K562 (cell line): ENCODE results near the gene ABHD5. TPM values are rescaled to one million over a fixed set of nuclear protein-coding genes. Genes with fewer than 3 reads are reported as not detected.

Experiments
- ATAC-seq: fragments of 200-7000 bp; cut with Tn5 transposase; 3 replicates; pipeline ENCODE4 v1.9.1; 2020; ENCODE audit warnings: moderate library complexity
- BruUV-seq: library from RNA; stranded (reverse); fragments of 400-500 nt; replicated peaks from 2 replicates; lab custom pipeline; 2021; lab: Mats Ljungman, UMichigan
- CTCF ChIA-PET: fragments of 300-600 bp; formaldehyde crosslinking; extraction: SDS; loops from one replicate; lab custom pipeline; 2021; ENCODE audit warnings: low intra/inter-chr PET ratio; lab: Yijun Ruan, JAX
- POLR2A ChIA-PET: fragments of 300-600, 350-650 bp; sonication (Branson Sonifier 250); formaldehyde crosslinking; extraction: SDS; loops from one replicate; lab custom pipeline; 2021; ENCODE audit warnings: antibody characterized with exemption, inconsistent platforms; lab: Yijun Ruan, JAX
- DNase-seq, 4 experiments: peaks; one replicate each; pipeline versions ENCODE4 v3.0.0 to v3.0.0-alpha.2; 2011 to 2018; ENCODE audit warnings: low spot score in 3 of 4, mixed read lengths in 3 of 4; ENCODE audit errors: extremely low read depth in 1 of 4
- FAIRE-seq: peaks from 2 replicates; lab custom pipeline; 2011; peaks lifted over from hg19 to GRCh38; lab: Jason Lieb, UNC
- H2AFZ ChIP-seq: 2 replicates; pipeline ENCODE4 v1.6.0; 2011; ENCODE audit warnings: low read depth, low read length, control low read depth, inconsistent platforms
- H3K27ac ChIP-seq: fragments of 200-600 bp; 3 replicates; pipeline ENCODE4 v1.8.0; 2011; ENCODE audit warnings: low read depth, mild to moderate bottlenecking, control low read depth, inconsistent platforms, low read length, moderate library complexity, mixed read lengths; ENCODE audit errors: extremely low read depth
- H3K27me3 ChIP-seq, 2 experiments: fragments of 300-600 bp in 1 of 2; 2 replicates in 1 of 2; 3 replicates in 1 of 2; pipeline versions ENCODE4 v1.6.0 to v1.8.0; 2011; ENCODE audit warnings: inconsistent platforms in 2 of 2, low read length in 2 of 2, mild to moderate bottlenecking in 1 of 2, mixed read lengths in 1 of 2, moderate library complexity in 1 of 2; ENCODE audit not compliant: control insufficient read depth in 2 of 2, insufficient read depth in 2 of 2
- H3K36me3 ChIP-seq: fragments of 300-600 bp; 3 replicates; pipeline ENCODE4 v1.8.0; 2011; ENCODE audit warnings: mild to moderate bottlenecking, low read length, inconsistent platforms; ENCODE audit not compliant: control insufficient read depth, insufficient read depth
- H3K4me1 ChIP-seq, 2 experiments: fragments of 200-600 bp in 1 of 2; replicated peaks in 1 of 2; 2 replicates in 1 of 2; 3 replicates in 1 of 2; pipeline versions ENCODE4 v1.5.1 to v1.8.0; 2011; ENCODE audit warnings: inconsistent platforms in 2 of 2, low read length in 2 of 2, mild to moderate bottlenecking in 1 of 2, mixed read lengths in 1 of 2, moderate library complexity in 1 of 2; ENCODE audit not compliant: control insufficient read depth in 2 of 2, insufficient read depth in 2 of 2
- H3K4me2 ChIP-seq: 2 replicates; pipeline ENCODE4 v1.6.1; 2011; ENCODE audit warnings: low read length, control low read depth, inconsistent platforms, mixed read lengths; ENCODE audit not compliant: insufficient read depth
- H3K4me3 ChIP-seq: fragments of 200-600 bp; sonication (generic), shearing (Covaris generic); 2 replicates; pipeline ENCODE4 v1.5.1; 2016; ENCODE audit warnings: control low read depth, inconsistent platforms
- H3K79me2 ChIP-seq: fragments of 200-600 bp; 3 replicates; pipeline ENCODE4 v1.8.0; 2011; ENCODE audit warnings: low read length, inconsistent platforms; ENCODE audit not compliant: control insufficient read depth, insufficient read depth
- H3K9ac ChIP-seq, 2 experiments: 2 replicates each; pipeline versions ENCODE4 v1.6.0 to v1.6.1; 2011; ENCODE audit warnings: low read depth in 2 of 2, low read length in 2 of 2, control low read depth in 1 of 2, inconsistent platforms in 1 of 2, mild to moderate bottlenecking in 1 of 2, mixed read lengths in 1 of 2; ENCODE audit not compliant: insufficient read depth in 1 of 2
- H3K9me1 ChIP-seq: one replicate; pipeline ENCODE4 v1.6.0; 2011; ENCODE audit warnings: inconsistent platforms, mild to moderate bottlenecking, low read length, moderate library complexity; ENCODE audit not compliant: control insufficient read depth, insufficient read depth
- H3K9me3 ChIP-seq: replicated peaks from 2 replicates; pipeline ENCODE4 v1.5.1; 2011; ENCODE audit warnings: low read depth, low read length, inconsistent platforms; ENCODE audit not compliant: control insufficient read depth, insufficient read depth
- H4K20me1 ChIP-seq: replicated peaks from 2 replicates; pipeline ENCODE4 v1.6.1; 2011; ENCODE audit warnings: low read length, inconsistent platforms, mixed read lengths; ENCODE audit not compliant: control insufficient read depth, insufficient read depth
- HOXB6 ChIP-seq: fragments of 250-450 bp; sonication (Bioruptor Pico); IDR thresholded peaks from 2 replicates; pipeline ENCODE4 v1.5.1; 2022; ENCODE audit warnings: mild to moderate bottlenecking, borderline replicate concordance
- KLF13 ChIP-seq: fragments of 450-650 bp; IDR thresholded peaks from 2 replicates; pipeline ENCODE4 v1.6.1; 2016; ENCODE audit warnings: missing genetic modification characterization, low read depth, mild to moderate bottlenecking, missing compliant biosample characterization, moderate library complexity, borderline replicate concordance
- MAFK ChIP-seq: IDR thresholded peaks from 2 replicates; pipeline ENCODE4 v1.6.1; 2011; ENCODE audit warnings: low read length, improper control_type of control experiment
- NCOR1 ChIP-seq: fragments of 450-650 bp; IDR thresholded peaks from 2 replicates; pipeline ENCODE4 v1.6.1; 2016; ENCODE audit warnings: mild to moderate bottlenecking, moderate library complexity
- RAD21 ChIP-seq, 2 experiments: fragments of 250-450 bp in 1 of 2; fragments of 450-650 bp in 1 of 2; sonication (Bioruptor Pico) in 1 of 2; formaldehyde crosslinking in 1 of 2; IDR thresholded peaks in 1 of 2; conservative IDR thresholded peaks in 1 of 2; 2 replicates each; pipeline versions ENCODE4 v1.4.0 to v1.8.0; 2020 to 2022; ENCODE audit warnings: mild to moderate bottlenecking in 2 of 2, moderate library complexity in 1 of 2
- RAD51 ChIP-seq: fragments of 450-650 bp; IDR thresholded peaks from 2 replicates; pipeline ENCODE4 v1.7.1; 2016; ENCODE audit warnings: low read depth, mild to moderate bottlenecking, borderline replicate concordance
- SMC3 ChIP-seq: conservative IDR thresholded peaks from 2 replicates; pipeline ENCODE4 v1.6.1; 2011; ENCODE audit warnings: low read depth, low read length, improper control_type of control experiment; ENCODE audit not compliant: insufficient read depth
- ZBTB7A ChIP-seq: IDR thresholded peaks from 2 replicates; pipeline ENCODE4 v1.6.1; 2011; ENCODE audit warnings: low read depth, mild to moderate bottlenecking, low read length, moderate library complexity, borderline replicate concordance; ENCODE audit not compliant: control insufficient read depth
- ZBTB8A ChIP-seq: fragments of 450-650 bp; IDR thresholded peaks from 2 replicates; pipeline ENCODE4 v1.6.1; 2018; ENCODE audit warnings: mild to moderate bottlenecking, moderate library complexity; ENCODE audit not compliant: partially characterized antibody
- ZNF239 ChIP-seq: fragments of 250-450 bp; sonication (Bioruptor Pico); IDR thresholded peaks from 2 replicates; pipeline ENCODE4 v1.4.0; 2020; ENCODE audit warnings: mild to moderate bottlenecking
- ZNF75A ChIP-seq: fragments of 450-650 bp; formaldehyde crosslinking; IDR thresholded peaks from 2 replicates; pipeline ENCODE4 v1.4.0; 2020; ENCODE audit warnings: mild to moderate bottlenecking
- ZSCAN29 ChIP-seq: fragments of 450-650 bp; IDR thresholded peaks from 2 replicates; pipeline ENCODE4 v1.6.1; 2017
- WGBS: fragments of 100-300 bp; shearing (Covaris generic); methylation state at CpG from one replicate; pipeline ENCODE4 v1.1.6; 2016; ENCODE audit warnings: low coverage, mixed read lengths; ENCODE audit not compliant: insufficient coverage; ENCODE audit errors: missing lambda C conversion rate; 5-methylcytosine and 5-hydroxymethylcytosine counted together
- in situ Hi-C: fragments of 300-500 bp; cut with MboI; formaldehyde crosslinking; loops from 4 replicates; pipeline ENCODE4 v1.15.0; 2018; ENCODE audit warnings: inconsistent platforms, mixed read lengths
- intact Hi-C: fragments of 100-400 bp; cut with micrococcal nuclease; formaldehyde crosslinking; loops from 2 replicates; pipeline ENCODE4 v1.14.2; 2022
- polyA plus RNA-seq, 8 experiments: library from polyadenylated mRNA; depleted of rRNA in 4 of 8; stranded (reverse) in 5 of 8; unstranded in 3 of 8; fragments of >200 nt; fragmentation: Nextera tagmentation in 2 of 8; fragmentation: Illumina TruSeq in 1 of 8; extraction: Ambion mirVana in 2 of 8; extraction: Trizol in 1 of 8; gene quantifications; 2 replicates each; pipeline versions ENCODE4 v1.2.1 to v1.2.3, GENCODE V29; 2011 to 2014; ENCODE audit warnings: inconsistent platforms in 1 of 8, missing spikeins in 1 of 8
- total RNA-seq, 7 experiments: library from RNA; depleted of rRNA in 6 of 7; stranded (reverse); fragments of >200 nt in 6 of 7; fragmentation: Illumina TruSeq in 2 of 7; extraction: Trizol in 2 of 7; gene quantifications; 2 replicates each; pipeline versions ENCODE4 v1.2.1 to v1.2.3, GENCODE V29; 2011 to 2021; ENCODE audit warnings: low replicate concordance in 1 of 7
- TF ChIP-seq, protein P1 (sequence below), 3 experiments: IDR thresholded peaks in 2 of 3; conservative IDR thresholded peaks in 1 of 3; 2 replicates each; pipeline ENCODE4 v1.5.1; 2011 to 2012; ENCODE audit warnings: low read length in 3 of 3, mild to moderate bottlenecking in 3 of 3, control low read depth in 2 of 3, improper control_type of control experiment in 1 of 3, inconsistent platforms in 1 of 3, low read depth in 1 of 3, mixed read lengths in 1 of 3, moderate library complexity in 1 of 3; ENCODE audit not compliant: insufficient read depth in 2 of 3
- TF ChIP-seq, protein P2 (sequence below): fragments of 250-450 bp; sonication (Bioruptor Pico); IDR thresholded peaks from 2 replicates; pipeline ENCODE4 v1.4.0; 2020; ENCODE audit warnings: mild to moderate bottlenecking
- TF ChIP-seq, protein P3 (sequence below): sonication (generic); formaldehyde crosslinking; IDR thresholded peaks from 2 replicates; pipeline ENCODE4 v1.9.0; 2022; ENCODE audit warnings: mild to moderate bottlenecking, missing genetic modification reagents
- TF ChIP-seq, protein P4 (sequence below): fragments of 450-650 bp; formaldehyde crosslinking; IDR thresholded peaks from 2 replicates; pipeline ENCODE4 v1.4.0; 2020; ENCODE audit warnings: mild to moderate bottlenecking, mixed read lengths

The ABHD5 gene
- total and polyA plus RNA-seq, 9 of the 15 experiments (the other 6 are each of a cell fraction or from before 2014, with no cell fraction given) = 27.8 to 61.7 (median 39.9) TPM

DNA sequence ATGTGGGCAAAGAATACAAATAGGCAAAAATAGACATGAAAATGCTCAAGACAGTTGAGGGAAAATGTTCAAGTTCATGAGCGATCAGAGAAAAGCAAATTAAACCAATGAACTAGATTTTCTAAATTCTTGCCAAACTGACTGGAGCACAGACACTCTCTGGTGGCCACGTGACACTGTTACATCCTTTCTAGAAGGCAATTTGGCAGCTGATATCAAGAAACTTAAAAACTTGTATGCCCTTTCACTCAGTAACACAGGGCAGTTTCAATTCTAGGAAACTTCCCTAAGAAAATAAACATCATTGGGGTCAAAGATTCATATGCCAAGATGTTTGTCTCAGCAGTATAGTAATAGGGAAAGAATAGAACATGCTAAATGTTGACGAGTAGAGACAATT, 52.2 kb downstream of the ABHD5 start:
- POLR2A ChIA-PET = interaction anchor here (0.6 to 1.4 kb wide), 4 partner anchors 9 to 18 kb away, joined by 3 to 4 read pairs (median 3); no protein-coding TSS in a partner anchor
- Histone ChIP-seq H3K4me1 (no peaks in the 10 kb centered on the region; a peak in 1 of 5 replicates), H3K4me2 (no peak overlapping the region), H3K4me3 (no peak overlapping the region), H3K27ac (no peak overlapping the region), H3K9ac (no peak overlapping the region), H3K36me3 (no peaks in the 10 kb centered on the region), H3K9me3 (no peaks in the 10 kb centered on the region), H3K9me1 (no peaks in the 10 kb centered on the region), H2AFZ (no peak overlapping the region), H4K20me1 (no peaks in the 10 kb centered on the region), H3K79me2 (no peaks in the 10 kb centered on the region), H3K27me3 (peaks cover 0 to 5% of the 10 kb centered on the region in 2 experiments; a peak in 2 of 5 replicates)
- in situ Hi-C loops (no loop called here), intact Hi-C loops (loop anchor here (5.0 kb wide), 1 partner anchor 201 kb away; no protein-coding TSS in a partner anchor)
- CTCF ChIA-PET = no interaction called here
- WGBS = 32% methylated on average over 3 of the region's 3 CpGs
- DNase-seq = no peak
- peak; percentile 60 for FAIRE-seq
- 0 out of 3 replicates have a peak, but pooled peaks have one; percentile 23 for ATAC-seq
- no TSS peak for BruUV-seq
- TF ChIP-seq, protein P1, sequence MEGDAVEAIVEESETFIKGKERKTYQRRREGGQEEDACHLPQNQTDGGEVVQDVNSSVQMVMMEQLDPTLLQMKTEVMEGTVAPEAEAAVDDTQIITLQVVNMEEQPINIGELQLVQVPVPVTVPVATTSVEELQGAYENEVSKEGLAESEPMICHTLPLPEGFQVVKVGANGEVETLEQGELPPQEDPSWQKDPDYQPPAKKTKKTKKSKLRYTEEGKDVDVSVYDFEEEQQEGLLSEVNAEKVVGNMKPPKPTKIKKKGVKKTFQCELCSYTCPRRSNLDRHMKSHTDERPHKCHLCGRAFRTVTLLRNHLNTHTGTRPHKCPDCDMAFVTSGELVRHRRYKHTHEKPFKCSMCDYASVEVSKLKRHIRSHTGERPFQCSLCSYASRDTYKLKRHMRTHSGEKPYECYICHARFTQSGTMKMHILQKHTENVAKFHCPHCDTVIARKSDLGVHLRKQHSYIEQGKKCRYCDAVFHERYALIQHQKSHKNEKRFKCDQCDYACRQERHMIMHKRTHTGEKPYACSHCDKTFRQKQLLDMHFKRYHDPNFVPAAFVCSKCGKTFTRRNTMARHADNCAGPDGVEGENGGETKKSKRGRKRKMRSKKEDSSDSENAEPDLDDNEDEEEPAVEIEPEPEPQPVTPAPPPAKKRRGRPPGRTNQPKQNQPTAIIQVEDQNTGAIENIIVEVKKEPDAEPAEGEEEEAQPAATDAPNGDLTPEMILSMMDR (IDR thresholded peaks at IDR 0.05 in 2 of 3, conservative IDR thresholded peaks at IDR 0.05 in 1 of 3; ENCODE audit: insufficient read depth in 2 of 3, low read depth in 1 of 3, low read length in 3 of 3) = peak; percentile 16 to 46 (median 20); a peak in 2 of 6 replicates
- TF ChIP-seq KLF13 (no peak), SMC3 (0 out of 2 replicates have a peak, but pooled peaks have one; percentile 33), ZBTB7A (no peak), RAD21 (CRISPR knock-in tag; conservative IDR thresholded peaks at IDR 0.05 in 1 of 2, IDR thresholded peaks at IDR 0.05 in 1 of 2) (peak in 1 of 2 experiments; percentile 63; a peak in 2 of 4 replicates), ZNF75A (CRISPR knock-in tag) (no peak), ZNF239 (CRISPR knock-in tag) (no peak), HOXB6 (CRISPR knock-in tag) (no peak), ZBTB8A (no peak), RAD51 (peak; percentile 76), ZSCAN29 (no peak), MAFK (no peak), NCOR1 (no peak)
- TF ChIP-seq, protein P2, sequence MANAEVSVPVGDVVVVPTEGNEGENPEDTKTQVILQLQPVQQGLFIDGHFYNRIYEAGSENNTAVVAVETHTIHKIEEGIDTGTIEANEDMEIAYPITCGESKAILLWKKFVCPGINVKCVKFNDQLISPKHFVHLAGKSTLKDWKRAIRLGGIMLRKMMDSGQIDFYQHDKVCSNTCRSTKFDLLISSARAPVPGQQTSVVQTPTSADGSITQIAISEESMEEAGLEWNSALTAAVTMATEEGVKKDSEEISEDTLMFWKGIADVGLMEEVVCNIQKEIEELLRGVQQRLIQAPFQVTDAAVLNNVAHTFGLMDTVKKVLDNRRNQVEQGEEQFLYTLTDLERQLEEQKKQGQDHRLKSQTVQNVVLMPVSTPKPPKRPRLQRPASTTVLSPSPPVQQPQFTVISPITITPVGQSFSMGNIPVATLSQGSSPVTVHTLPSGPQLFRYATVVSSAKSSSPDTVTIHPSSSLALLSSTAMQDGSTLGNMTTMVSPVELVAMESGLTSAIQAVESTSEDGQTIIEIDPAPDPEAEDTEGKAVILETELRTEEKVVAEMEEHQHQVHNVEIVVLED (CRISPR knock-in tag) = no peak
- TF ChIP-seq, protein P3, sequence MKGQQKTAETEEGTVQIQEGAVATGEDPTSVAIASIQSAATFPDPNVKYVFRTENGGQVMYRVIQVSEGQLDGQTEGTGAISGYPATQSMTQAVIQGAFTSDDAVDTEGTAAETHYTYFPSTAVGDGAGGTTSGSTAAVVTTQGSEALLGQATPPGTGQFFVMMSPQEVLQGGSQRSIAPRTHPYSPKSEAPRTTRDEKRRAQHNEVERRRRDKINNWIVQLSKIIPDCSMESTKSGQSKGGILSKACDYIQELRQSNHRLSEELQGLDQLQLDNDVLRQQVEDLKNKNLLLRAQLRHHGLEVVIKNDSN (CRISPR knock-in tag) = peak; percentile 59
- TF ChIP-seq, protein P4, sequence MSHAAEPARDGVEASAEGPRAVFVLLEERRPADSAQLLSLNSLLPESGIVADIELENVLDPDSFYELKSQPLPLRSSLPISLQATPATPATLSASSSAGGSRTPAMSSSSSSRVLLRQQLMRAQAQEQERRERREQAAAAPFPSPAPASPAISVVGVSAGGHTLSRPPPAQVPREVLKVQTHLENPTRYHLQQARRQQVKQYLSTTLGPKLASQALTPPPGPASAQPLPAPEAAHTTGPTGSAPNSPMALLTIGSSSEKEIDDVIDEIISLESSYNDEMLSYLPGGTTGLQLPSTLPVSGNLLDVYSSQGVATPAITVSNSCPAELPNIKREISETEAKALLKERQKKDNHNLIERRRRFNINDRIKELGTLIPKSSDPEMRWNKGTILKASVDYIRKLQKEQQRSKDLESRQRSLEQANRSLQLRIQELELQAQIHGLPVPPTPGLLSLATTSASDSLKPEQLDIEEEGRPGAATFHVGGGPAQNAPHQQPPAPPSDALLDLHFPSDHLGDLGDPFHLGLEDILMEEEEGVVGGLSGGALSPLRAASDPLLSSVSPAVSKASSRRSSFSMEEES = peak; percentile 26; the same call in 1 of the 2 replicates
